Measurements from ENCODE around the gene MFRP. TPM values are rescaled to one million over a fixed set of nuclear protein-coding genes. Genes with fewer than 3 reads are reported as not detected.

Gene MFRP
- total RNA-seq, 1 donor from 2014 or later: not detected

- no peaks in the 10 kb centered on the region for H3K27me3 Mint-ChIP-seq (ENCODE audit: low read depth)
- H3K9me3 Mint-ChIP-seq: no peaks in the 10 kb centered on the region
- H3K36me3 Mint-ChIP-seq: peaks cover 17% of the 10 kb centered on the region
- no peak overlapping the region for H3K27ac Mint-ChIP-seq
- H3K4me3 Mint-ChIP-seq: no peak overlapping the region
- no peak for TF ChIP-seq CTCF (IDR thresholded peaks at IDR 0.05; ENCODE audit: unreplicated experiment)
- H3K4me1 Mint-ChIP-seq: peaks cover 26% of the 10 kb centered on the region
- no peak for DNase-seq (ENCODE audit: low spot score in 2 of 2, unreplicated experiment in 2 of 2)
These were observed 8.8 kb upstream of the MFRP start for GRCh38 chr11:119355091-119355843.

GRCh38 chr11:119352857-119353260 lies 6.4 kb upstream of the MFRP start:
- Mint-ChIP-seq H3K9me3 (no peaks in the 10 kb centered on the region), H3K27me3 (ENCODE audit: low read depth) (peaks cover 2% of the 10 kb centered on the region), H3K27ac (peak overlapping the region; percentile 22), H3K4me3 (no peak overlapping the region), H3K4me1 (peaks cover 21% of the 10 kb centered on the region), H3K36me3 (peaks cover 4% of the 10 kb centered on the region)
- no peak for DNase-seq (ENCODE audit: low spot score in 2 of 2, unreplicated experiment in 2 of 2)
- TF ChIP-seq CTCF (IDR thresholded peaks at IDR 0.05; ENCODE audit: unreplicated experiment): no peak

GRCh38 chr11:119351232-119351631 lies 4.7 kb upstream of the MFRP start:
- DNase-seq (ENCODE audit: low spot score in 2 of 2, unreplicated experiment in 2 of 2): no peak
- Mint-ChIP-seq H3K27ac (no peak overlapping the region), H3K27me3 (ENCODE audit: low read depth) (peaks cover 17% of the 10 kb centered on the region), H3K4me1 (peaks cover 11% of the 10 kb centered on the region), H3K9me3 (no peaks in the 10 kb centered on the region), H3K4me3 (no peak overlapping the region), H3K36me3 (no peaks in the 10 kb centered on the region)
- TF ChIP-seq CTCF (IDR thresholded peaks at IDR 0.05; ENCODE audit: unreplicated experiment): no peak

GRCh38 chr11:119350302-119350701 lies 3.8 kb upstream of the MFRP start:
- peaks cover 9% of the 10 kb centered on the region for H3K4me1 Mint-ChIP-seq

GRCh38 chr11:119347940-119348605 lies 1.6 kb upstream of the MFRP start:
- no peak overlapping the region for H3K27ac Mint-ChIP-seq
- H3K27me3 Mint-ChIP-seq (ENCODE audit: low read depth): peaks cover 37% of the 10 kb centered on the region
- no peaks in the 10 kb centered on the region for H3K9me3 Mint-ChIP-seq
- DNase-seq (ENCODE audit: low spot score in 2 of 2, unreplicated experiment in 2 of 2): no peak
- peaks cover 5% of the 10 kb centered on the region for H3K4me1 Mint-ChIP-seq
- H3K4me3 Mint-ChIP-seq: no peak overlapping the region
- TF ChIP-seq CTCF (IDR thresholded peaks at IDR 0.05; ENCODE audit: unreplicated experiment): no peak
- no peaks in the 10 kb centered on the region for H3K36me3 Mint-ChIP-seq

More at GRCh38 chr11:119350302-119350701, 3.8 kb upstream of the MFRP start:
- Mint-ChIP-seq H3K4me3 (no peak overlapping the region), H3K27ac (no peak overlapping the region), H3K27me3 (ENCODE audit: low read depth) (peaks cover 20% of the 10 kb centered on the region), H3K36me3 (no peaks in the 10 kb centered on the region), H3K9me3 (no peaks in the 10 kb centered on the region)
- TF ChIP-seq CTCF (IDR thresholded peaks at IDR 0.05; ENCODE audit: unreplicated experiment): no peak
- DNase-seq (ENCODE audit: low spot score in 2 of 2, unreplicated experiment in 2 of 2): no peak

Data from mesothelial cell of epicardium (in vitro differentiated cells).